Measurements from ENCODE around the gene RSRP1. TPM values are rescaled to one million over a fixed set of nuclear protein-coding genes. Genes with fewer than 3 reads are reported as not detected.

RSRP1 gene
- total and polyA plus RNA-seq, 2 of the 4 experiments (the other 2 are of a cell fraction) = 71.0 TPM

GRCh38 chr1:25217015-25217414 lies 30.2 kb downstream of the RSRP1 start:
- Histone ChIP-seq H2BK15ac (ENCODE audit: low read depth, low read length) (no peak overlapping the region), H3K14ac (replicated peaks; ENCODE audit: low read depth, low read length) (no peak overlapping the region), H3K4ac (ENCODE audit: low read depth, low read length) (no peak overlapping the region), H4K20me1 (ENCODE audit: insufficient read depth, low read length) (no peaks in the 10 kb centered on the region), H4K8ac (ENCODE audit: low read depth in 2 of 2, low read length in 2 of 2) (no peak overlapping the region), H4K5ac (ENCODE audit: low read depth, low read length) (no peak overlapping the region), H3K9ac (ENCODE audit: low read depth, low read length) (no peak overlapping the region), H4K91ac (ENCODE audit: insufficient read depth, low read depth, low read length) (no peak overlapping the region), H2BK120ac (ENCODE audit: low read depth, low read length) (no peak overlapping the region), H2BK5ac (ENCODE audit: low read depth, low read length, poor library complexity, severe bottlenecking) (no peak overlapping the region), H3K4me1 (ENCODE audit: control insufficient read depth, insufficient read depth, low read length) (no peaks in the 10 kb centered on the region), H3K4me3 (ENCODE audit: insufficient read depth, low read depth, low read length) (no peak overlapping the region), H3K27me3 (ENCODE audit: control insufficient read depth, insufficient read depth, low read length) (peaks cover 4% of the 10 kb centered on the region; the same call in 1 of the 2 replicates), H2AFZ (replicated peaks; ENCODE audit: low read length, poor library complexity) (no peak overlapping the region), H2AK5ac (ENCODE audit: low read depth, low read length) (no peak overlapping the region), H3K18ac (ENCODE audit: low read depth, low read length) (no peak overlapping the region), H3K9me1 (ENCODE audit: insufficient read depth, low read length) (no peaks in the 10 kb centered on the region), H3K56ac (ENCODE audit: extremely low read depth, insufficient read depth, low read length) (no peak overlapping the region), H2AK9ac (replicated peaks; ENCODE audit: low read depth, low read length, poor library complexity) (no peak overlapping the region), H3K27ac (ENCODE audit: insufficient read depth, low read length) (no peak overlapping the region), H3K36me3 (ENCODE audit: control insufficient read depth, insufficient read depth, low read length) (peaks cover 9% of the 10 kb centered on the region), H3K4me2 (ENCODE audit: low read depth, low read length) (no peak overlapping the region), H3K9me3 (ENCODE audit: control insufficient read depth, insufficient read depth, low read length) (no peaks in the 10 kb centered on the region), H3K79me1 (ENCODE audit: low read depth in 1 of 2, low read length in 2 of 2) (no peaks in the 10 kb centered on the region), H2BK20ac (ENCODE audit: low read depth, low read length) (no peak overlapping the region), H3K23ac (ENCODE audit: low read depth, low read length) (no peak overlapping the region)
- TF ChIP-seq RCOR1 (IDR thresholded peaks at IDR 0.05; ENCODE audit: insufficient replicate concordance, low read length) (no peak), SMC3 (IDR thresholded peaks at IDR 0.05; ENCODE audit: low read depth, low read length) (no peak), MXI1 (IDR thresholded peaks at IDR 0.05; ENCODE audit: borderline replicate concordance, low read depth, low read length) (no peak), USF2 (IDR thresholded peaks at IDR 0.05; ENCODE audit: low read depth, low read length) (no peak), BHLHE40 (IDR thresholded peaks at IDR 0.05; ENCODE audit: low read depth, low read length) (no peak), MAFK (IDR thresholded peaks at IDR 0.05; ENCODE audit: low read depth, low read length) (no peak), MAZ (IDR thresholded peaks at IDR 0.05; ENCODE audit: borderline replicate concordance, low read depth, low read length) (no peak), CHD1 (IDR thresholded peaks at IDR 0.05; ENCODE audit: low read depth, low read length) (no peak), FOS (IDR thresholded peaks at IDR 0.05; ENCODE audit: low read depth, low read length) (no peak), POLR2A (IDR thresholded peaks at IDR 0.05; ENCODE audit: low read depth, low read length) (no peak)
- BruUV-seq (replicated peaks) = no TSS peak
- in situ Hi-C loops (cut with MboI; ENCODE audit: low sequenced_read_pairs) = no loop called here
- CTCF ChIA-PET = no interaction called here
- 67% methylated on average over 1 of the region's 3 CpGs; no CpG with 5 or more reads in 1 of the 2 experiments for WGBS, 2 experiments (ENCODE audit: extremely low coverage in 2 of 2, insufficient read length in 1 of 2)
- DNase-seq = no peak
- POLR2A ChIA-PET (ENCODE audit: unreplicated experiment) = no interaction called here
- ATAC-seq (ENCODE audit: low read depth) = no peak
- dilution Hi-C loops (cut with HindIII; ENCODE audit: low sequenced_read_pairs, unreplicated experiment) = loop anchor here (25.0 kb wide), 1 partner anchor 555 kb away; no protein-coding TSS in a partner anchor
- intact Hi-C loops (cut with micrococcal nuclease) = no loop called here
